ENCODE data around the gene ZNF174. TPM values are rescaled to one million over a fixed set of nuclear protein-coding genes. Genes with fewer than 3 reads are reported as not detected.

Gene ZNF174
- total RNA-seq, 4 donors from 2014 or later = 12.3 to 16.4 (median 13.4) TPM

- intact Hi-C loops (cut with DNase I; ENCODE audit: low total_unique reads) = no loop called here
- no peak for TF ChIP-seq POLR2A (IDR thresholded peaks at IDR 0.05)
- TF ChIP-seq, protein P1, sequence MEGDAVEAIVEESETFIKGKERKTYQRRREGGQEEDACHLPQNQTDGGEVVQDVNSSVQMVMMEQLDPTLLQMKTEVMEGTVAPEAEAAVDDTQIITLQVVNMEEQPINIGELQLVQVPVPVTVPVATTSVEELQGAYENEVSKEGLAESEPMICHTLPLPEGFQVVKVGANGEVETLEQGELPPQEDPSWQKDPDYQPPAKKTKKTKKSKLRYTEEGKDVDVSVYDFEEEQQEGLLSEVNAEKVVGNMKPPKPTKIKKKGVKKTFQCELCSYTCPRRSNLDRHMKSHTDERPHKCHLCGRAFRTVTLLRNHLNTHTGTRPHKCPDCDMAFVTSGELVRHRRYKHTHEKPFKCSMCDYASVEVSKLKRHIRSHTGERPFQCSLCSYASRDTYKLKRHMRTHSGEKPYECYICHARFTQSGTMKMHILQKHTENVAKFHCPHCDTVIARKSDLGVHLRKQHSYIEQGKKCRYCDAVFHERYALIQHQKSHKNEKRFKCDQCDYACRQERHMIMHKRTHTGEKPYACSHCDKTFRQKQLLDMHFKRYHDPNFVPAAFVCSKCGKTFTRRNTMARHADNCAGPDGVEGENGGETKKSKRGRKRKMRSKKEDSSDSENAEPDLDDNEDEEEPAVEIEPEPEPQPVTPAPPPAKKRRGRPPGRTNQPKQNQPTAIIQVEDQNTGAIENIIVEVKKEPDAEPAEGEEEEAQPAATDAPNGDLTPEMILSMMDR (IDR thresholded peaks at IDR 0.05) = no peak
These were observed 37.2 kb upstream of the ZNF174 start for GRCh38 chr16:3363793-3364192.

GRCh38 chr16:3364774-3365427 lies 36.1 kb upstream of the ZNF174 start:
- peak; percentile 58 to 84 for DNase-seq (ENCODE audit: low spot score in 2 of 2)
- intact Hi-C loops (cut with DNase I; ENCODE audit: low total_unique reads) = no loop called here
- 26 to 31% methylated on average over 34 to 42 of the region's 42 CpGs for WGBS, 2 donors
- peak overlapping the region; percentile 26 for H3K4me3 ChIP-seq (ENCODE audit: low read depth, poor library complexity, severe bottlenecking)
- TF ChIP-seq, protein P1 (IDR thresholded peaks at IDR 0.05) = no peak
- no peak for TF ChIP-seq POLR2A (IDR thresholded peaks at IDR 0.05)

More at GRCh38 chr16:3363793-3364192, 37.2 kb upstream of the ZNF174 start:
- no peak for DNase-seq (ENCODE audit: low spot score in 2 of 2)
- 89 to 93% methylated on average over 7 of the region's 7 CpGs for WGBS, 2 donors
- no peak overlapping the region for H3K4me3 ChIP-seq (ENCODE audit: low read depth, poor library complexity, severe bottlenecking)

- intact Hi-C loops (cut with DNase I; ENCODE audit: low total_unique reads) = no loop called here
- H3K4me3 ChIP-seq (ENCODE audit: low read depth, poor library complexity, severe bottlenecking) = no peak overlapping the region
- DNase-seq (ENCODE audit: low spot score in 2 of 2) = no peak
- TF ChIP-seq, protein P1 (IDR thresholded peaks at IDR 0.05) = no peak
- TF ChIP-seq POLR2A (IDR thresholded peaks at IDR 0.05) = no peak
- 91 to 95% methylated on average over 11 of the region's 11 CpGs for WGBS, 2 donors
These were observed 31.9 kb upstream of the ZNF174 start for GRCh38 chr16:3369073-3369472.

DNA sequence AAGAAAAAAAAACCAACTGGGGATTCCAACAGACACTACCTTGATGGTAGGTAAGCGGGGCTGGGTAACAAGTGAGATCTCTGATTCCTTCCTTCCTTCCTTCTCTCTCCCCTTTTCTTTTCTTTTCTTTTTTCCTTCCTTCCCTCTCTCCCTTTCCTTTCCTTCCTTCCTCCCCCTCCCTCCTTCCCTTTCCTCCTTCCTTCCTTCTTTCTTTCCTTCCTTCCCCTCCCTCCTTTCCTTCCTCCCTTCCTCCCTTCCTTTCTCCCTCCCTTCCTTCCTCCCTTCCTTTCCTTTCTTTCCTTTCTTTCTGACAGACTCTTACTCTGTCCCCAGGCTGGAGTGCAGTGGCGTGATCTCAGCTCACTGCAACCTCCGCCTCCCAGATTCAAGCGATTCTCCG lies 25.3 kb upstream of the ZNF174 start:
- no peak for DNase-seq (ENCODE audit: low spot score in 2 of 2)
- intact Hi-C loops (cut with DNase I; ENCODE audit: low total_unique reads) = no loop called here
- no peak overlapping the region for H3K4me3 ChIP-seq (ENCODE audit: low read depth, poor library complexity, severe bottlenecking)
- TF ChIP-seq, protein P1 (IDR thresholded peaks at IDR 0.05) = no peak
- 88 to 99% methylated on average over 5 of the region's 5 CpGs for WGBS, 2 donors

- TF ChIP-seq, protein P1 (IDR thresholded peaks at IDR 0.05) = no peak
- TF ChIP-seq POLR2A (IDR thresholded peaks at IDR 0.05) = no peak
- intact Hi-C loops (cut with DNase I; ENCODE audit: low total_unique reads) = no loop called here
- no peak for DNase-seq (ENCODE audit: low spot score in 2 of 2)
- H3K4me3 ChIP-seq (ENCODE audit: low read depth, poor library complexity, severe bottlenecking) = no peak overlapping the region
These were observed 23.1 kb upstream of the ZNF174 start for GRCh38 chr16:3377917-3378316.

- intact Hi-C loops (cut with DNase I; ENCODE audit: low total_unique reads) = no loop called here
- H3K4me3 ChIP-seq (ENCODE audit: low read depth, poor library complexity, severe bottlenecking) = no peak overlapping the region
- TF ChIP-seq, protein P1 (IDR thresholded peaks at IDR 0.05) = no peak
- TF ChIP-seq POLR2A (IDR thresholded peaks at IDR 0.05) = no peak
- WGBS, 2 donors = 96 to 99% methylated on average over 10 of the region's 10 CpGs
- no peak for DNase-seq (ENCODE audit: low spot score in 2 of 2)
These were observed 18.0 kb upstream of the ZNF174 start for GRCh38 chr16:3383045-3383448.

Measured in lower leg skin (tissue), 4 donors.